ENCODE data around the gene DNASE2.
"Not testable (repeated sequence)": the region's sequence is repeated elsewhere in the genome, so short reads cannot be mapped to it uniquely, and the experiment has no call there.

Gene DNASE2

GRCh38 chr19:12859546-12859945, 21.7 kb downstream of the DNASE2 start:
- DNase-seq: no peak

GRCh38 chr19:12858041-12858928, 23.0 kb downstream of the DNASE2 start:
- no peak for DNase-seq

GRCh38 chr19:12856653-12857052, 24.6 kb downstream of the DNASE2 start:
- DNase-seq: no peak

GRCh38 chr19:12847159-12848139, 33.8 kb downstream of the DNASE2 start:
- DNase-seq: peak; percentile 88

- DNase-seq: not testable (repeated sequence)
These were observed 34.6 kb downstream of the DNASE2 start for GRCh38 chr19:12846613-12847012.

DNA sequence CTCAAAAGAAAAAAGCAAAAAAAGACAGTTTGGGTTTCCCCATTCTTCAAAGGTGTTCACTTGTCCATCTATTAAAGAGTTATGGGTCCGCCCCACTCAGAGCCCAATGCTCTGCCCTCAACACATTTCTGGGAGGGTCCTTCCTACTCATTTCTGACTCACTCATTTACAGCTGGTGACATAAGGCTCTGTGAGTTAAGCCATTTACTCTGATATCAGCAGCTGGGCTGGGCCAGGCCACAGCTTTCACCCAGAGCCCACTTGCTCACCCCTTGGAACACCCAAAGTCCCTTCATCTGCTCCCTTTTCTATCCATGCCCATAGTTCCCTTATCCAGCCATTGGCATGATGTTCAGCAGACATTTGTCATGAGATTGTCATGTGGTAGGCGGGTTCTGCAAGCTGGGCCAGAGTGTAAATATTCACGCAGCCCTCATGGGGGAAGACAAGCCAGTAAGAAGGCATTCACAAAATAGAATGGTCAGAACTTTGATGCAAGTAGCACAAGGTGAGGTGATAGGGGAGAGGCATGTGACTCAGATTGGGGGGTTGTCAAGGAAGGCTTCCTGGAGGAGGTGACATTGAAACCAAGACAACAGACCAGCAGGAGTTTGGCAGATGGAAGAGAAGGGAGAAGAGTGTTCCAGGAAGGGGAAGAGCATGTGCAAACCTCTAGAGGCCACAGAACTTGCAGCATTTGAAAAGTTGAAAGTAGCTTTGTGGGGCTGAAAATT, 37.1 kb downstream of the DNASE2 start:
- peak; percentile 57 for DNase-seq

- no peak for DNase-seq
These were observed 37.9 kb downstream of the DNASE2 start for GRCh38 chr19:12843328-12843727.

GRCh38 chr19:12842511-12842910, 38.7 kb downstream of the DNASE2 start:
- no peak for DNase-seq

DNA sequence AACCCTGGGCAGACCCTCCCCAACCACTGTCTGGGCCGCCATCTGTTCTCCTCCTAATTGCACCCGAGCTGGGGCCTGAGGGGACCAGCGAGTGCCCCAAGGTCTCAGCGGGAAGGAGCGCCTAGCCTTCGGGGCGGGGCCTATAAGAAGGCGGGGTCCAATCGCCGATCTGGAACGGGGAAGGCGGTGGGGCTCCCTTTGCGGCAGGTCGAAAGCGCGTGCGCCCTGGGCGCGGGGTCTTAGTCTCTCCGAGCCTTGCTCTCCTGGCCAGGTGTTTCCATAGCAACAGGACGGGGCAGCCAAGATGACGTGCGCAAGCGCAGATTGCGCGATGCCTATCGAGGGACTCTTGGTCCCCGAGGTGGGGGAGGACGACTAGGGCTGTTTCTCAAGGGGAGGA, 40.2 kb downstream of the DNASE2 start:
- no peak for DNase-seq

DNA sequence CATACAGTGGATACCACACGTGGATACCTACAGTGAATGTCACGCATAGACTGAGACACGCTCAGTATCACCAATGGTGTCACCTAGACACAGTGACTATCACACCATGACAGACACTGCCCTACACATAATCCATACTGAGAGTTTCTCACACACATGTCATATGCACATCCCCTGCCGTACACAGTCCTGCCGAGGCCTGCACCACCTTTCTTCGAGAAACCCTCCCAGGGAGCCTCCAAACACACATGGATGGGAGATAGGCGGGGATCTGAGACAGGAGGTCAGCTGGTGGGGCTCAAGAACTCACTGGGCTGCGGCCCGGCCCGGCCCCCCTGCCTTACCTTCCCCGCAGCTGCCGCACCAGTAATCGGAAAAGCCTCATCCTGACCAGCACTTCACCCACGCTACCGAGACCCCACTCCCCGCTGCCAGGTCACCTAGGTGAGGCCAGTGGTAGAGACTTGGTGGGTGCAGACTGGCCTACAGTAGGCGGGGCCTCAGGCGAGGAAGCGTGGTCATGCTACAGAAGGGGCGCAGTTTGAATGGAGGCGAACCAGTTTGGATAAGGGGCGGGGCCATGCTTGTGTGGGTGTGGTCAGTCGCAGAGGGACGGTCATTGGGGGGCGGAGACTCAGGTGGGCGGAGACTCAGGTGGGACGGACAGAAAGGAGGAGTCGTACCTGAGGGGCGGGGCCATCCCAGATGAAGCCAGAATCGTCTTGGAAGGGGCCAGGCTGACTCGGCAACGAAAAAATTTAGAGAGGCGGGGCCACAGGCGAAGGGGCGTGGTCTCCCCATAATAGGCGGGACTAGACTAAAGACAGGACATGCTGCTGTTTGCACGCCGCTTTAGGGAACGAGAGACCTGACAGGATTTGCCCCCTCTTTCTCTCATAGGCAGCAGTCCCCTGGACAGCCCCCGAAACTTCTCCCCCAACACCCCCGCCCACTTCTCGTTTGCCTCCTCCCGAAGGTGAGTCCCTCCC, 40.9 kb downstream of the DNASE2 start:
- DNase-seq: peak; percentile 54

DNA sequence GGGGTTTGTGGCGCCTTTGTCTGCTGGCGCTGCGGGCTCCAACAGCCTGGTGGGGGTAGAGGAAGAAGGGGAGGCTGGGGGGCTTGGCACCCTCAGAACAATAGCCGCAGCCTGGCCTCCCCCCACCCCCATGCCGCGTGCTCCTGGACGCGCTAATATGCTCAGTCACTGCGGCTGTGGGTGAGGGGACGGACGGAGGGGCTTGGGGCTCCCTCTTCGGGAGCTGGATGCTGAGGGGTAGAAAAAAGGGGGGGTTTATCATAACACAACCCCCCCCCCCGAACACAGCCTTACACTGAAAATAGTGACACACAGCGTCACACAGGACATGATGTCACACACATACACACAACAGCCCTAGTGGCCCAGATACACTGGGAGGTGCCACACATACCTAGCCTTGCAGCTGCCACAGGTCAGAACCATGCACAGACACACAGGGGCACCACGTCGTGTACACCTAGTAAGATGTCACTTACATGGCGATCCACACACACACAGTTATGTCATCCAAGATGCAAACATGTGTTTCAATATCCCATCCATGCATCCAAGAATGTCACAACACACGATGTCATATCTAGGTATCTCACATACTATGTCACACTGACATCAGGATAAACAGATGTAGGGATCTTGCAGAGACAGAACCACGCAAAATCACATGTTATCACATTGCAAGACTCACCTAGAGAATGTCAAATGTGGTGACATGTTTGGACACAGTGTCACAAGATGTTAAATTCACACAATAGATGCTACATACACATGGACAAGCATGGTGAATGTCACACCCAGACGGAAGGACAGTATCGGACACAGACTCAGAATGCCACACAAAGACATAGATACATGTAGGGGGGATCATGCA, 42.1 kb downstream of the DNASE2 start:
- no peak for DNase-seq

DNA sequence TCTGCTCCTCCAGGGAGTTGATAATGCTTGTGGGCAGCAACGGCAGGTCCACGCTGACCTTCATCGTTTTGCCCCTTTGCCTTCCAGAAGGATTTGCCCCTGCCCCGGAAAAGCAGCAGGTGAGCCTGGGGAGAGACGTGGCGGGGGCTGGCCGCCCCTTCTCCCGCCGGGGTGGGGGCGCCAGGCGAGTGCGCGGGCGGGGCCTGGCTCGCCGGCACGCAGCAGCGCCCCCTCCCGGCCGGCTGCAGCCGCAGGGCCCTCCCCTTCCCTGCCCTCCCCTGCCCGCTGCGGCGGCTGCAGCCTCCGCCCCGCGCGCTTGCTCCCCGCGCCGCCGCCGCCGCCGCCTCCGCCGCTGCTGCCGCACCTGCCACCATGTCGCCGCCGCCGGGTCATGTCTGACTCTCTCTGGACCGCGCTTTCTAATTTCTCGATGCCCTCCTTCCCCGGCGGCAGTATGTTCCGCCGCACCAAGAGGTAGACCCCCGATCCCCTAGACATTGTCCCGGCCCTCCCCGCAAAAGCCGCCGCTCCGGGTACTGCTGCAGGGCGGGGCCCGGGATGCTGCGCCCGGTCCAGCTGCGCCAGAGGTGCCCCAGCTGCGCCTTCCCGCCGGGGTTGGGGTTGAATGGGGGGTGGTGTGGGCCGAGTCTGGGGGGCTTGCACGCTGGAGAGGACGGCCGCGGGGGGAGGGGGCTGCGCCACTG, 42.9 kb downstream of the DNASE2 start, which contains the start of gene MAST1:
Gene MAST1, plus strand, starts transcription at position 334 of the 704 bp plus-strand sequence. Its CDS starts 58 bp downstream, at position 392.
- peak; percentile 60 for DNase-seq

DNA sequence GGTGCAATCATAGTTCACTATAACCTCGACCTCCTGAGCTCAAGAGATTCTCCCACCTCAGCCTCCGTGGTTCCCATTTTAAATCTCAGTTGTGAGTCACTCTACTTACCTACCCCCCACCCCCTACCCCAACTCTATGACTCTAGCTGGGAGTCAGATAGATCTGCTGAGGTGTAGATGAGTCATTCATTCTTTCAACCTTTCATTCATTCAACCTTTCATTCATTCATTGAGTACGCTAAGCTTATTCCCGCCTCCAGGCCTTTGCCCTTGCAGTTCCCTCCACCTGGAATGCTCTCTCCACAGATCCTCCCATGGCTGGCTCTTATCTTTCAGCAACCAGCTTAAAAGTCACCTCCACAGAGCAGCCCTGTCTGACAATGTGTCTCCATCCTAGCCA, 44.0 kb downstream of the DNASE2 start:
- no peak for DNase-seq

- DNase-seq: no peak
These were observed 44.8 kb downstream of the DNASE2 start for GRCh38 chr19:12836529-12836863.

DNA sequence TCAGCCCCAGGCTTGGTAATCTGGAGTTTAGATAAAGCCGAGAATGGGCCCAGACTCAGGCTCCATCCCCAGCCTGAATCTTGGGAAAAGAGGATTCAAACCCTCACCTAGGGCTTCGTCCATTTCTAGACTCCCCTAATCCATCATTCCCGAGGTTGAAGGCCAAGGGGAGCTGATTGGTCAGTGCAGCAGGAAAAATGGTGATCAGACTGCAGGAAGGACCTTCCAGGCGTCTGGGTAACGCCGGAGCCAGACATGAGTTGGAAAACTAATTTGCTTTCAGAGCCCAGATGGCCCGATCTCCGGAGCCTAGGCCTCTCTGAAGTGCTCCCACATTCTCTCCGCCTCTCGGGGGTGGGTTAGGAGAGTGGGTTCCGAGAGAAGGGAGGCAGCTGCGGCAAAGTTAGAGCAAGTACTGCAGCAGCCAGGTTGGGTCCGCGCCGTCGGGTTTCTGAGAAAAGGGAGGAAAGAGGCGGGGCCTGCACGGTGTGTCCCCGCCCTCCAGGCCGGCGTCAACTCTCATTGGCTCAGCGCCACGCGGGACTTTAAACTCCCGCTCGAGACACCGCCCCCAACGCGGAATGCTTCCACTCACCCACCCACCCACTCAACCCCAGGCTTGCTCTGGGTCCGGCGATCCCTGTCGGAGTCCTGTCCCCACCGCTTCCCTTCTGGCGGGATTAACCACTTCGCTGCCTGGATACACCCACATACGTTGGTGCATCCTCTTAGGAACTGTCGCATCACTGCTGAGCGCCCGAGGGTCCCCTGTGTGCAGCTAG, 46.1 kb downstream of the DNASE2 start:
- no peak for DNase-seq

DNA sequence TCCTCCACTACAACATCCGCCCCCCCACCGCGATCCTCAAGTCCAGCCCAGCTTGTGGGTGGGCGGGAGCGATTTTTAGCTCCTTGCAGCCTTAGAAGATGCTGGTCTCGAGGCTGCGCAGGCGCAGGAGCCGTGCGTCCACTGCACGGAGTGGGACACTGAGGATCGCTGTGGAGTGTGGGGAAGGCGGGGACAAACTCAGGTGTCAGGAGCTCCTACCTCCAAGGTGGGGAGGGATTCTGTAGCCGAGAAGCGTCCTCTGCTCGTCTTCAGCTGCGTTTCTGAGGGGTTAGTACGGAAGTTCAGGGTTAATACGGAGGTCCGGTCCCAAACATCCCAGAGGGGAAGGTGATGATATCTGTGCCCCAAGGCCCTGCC, 46.7 kb downstream of the DNASE2 start, which contains the start of gene RTBDN:
Gene RTBDN, minus strand, starts transcription at position 14 of the 378 bp plus-strand sequence. CDS start 4,600 bp downstream, outside the sequence.
- no peak for DNase-seq

DNA sequence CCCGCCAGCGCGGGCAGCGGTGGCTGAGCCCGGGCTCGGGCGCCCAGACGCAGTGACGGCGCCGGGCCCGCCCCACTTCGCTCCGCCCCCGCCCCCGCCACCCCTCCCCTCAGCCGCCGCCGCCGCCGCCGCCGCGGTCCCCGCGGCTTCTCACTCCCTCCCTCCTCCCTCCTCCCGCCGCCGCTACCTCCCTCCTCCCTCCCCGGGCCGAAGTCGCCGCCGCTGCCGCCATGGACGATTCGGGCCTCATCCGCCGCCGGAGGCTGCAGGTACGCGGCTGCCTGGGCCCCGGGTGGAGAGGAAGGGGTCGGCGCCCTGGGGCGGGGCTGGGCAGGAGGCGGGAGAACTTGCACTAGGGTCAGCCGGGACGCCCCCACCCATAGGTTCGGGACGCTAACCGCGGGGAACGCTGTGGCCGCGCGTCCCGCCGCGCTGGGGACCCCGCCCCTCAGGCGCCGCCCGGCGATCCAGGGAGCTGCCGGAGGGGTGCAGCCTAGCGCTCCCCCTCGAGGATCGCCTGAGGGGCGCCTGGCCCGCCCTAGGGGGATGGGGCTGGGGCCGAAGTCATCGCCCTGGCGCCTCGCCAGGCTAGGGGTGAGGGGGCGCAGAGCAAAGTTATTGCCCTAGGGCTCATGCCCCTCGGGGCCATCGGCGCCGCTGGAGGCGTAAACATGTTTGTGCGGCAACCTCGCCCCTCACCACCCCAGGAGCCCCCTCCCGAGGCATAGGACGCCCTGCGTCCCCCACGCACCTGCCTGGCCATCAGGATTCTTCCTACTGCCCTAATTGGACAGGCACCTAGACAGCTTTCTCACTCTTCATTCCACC, 47.3 kb downstream of the DNASE2 start:
- no peak for DNase-seq

DNA sequence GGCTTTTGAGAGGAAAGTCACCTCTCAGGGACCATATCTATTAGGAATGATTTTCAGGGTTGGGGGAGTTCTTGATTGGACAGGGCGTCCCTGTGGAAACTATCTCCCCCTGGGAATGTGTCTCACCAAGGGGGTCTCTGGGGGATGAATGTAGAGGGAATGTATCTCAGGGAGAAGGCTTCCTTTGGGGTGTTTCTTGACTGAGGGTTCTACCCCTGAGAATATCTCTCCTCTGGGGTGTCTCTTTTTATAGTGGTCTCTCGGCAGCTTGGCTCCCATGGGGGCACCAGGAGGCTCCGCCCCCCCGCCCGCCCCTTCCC, 47.9 kb downstream of the DNASE2 start:
- DNase-seq: no peak
